ENCODE measurements around the gene ENOX1. TPM values are rescaled to one million over a fixed set of nuclear protein-coding genes. Genes with fewer than 3 reads are reported as not detected.

The ENOX1 gene
- total RNA-seq, 4 donors from 2014 or later = 0.27 to 0.83 (median 0.53) TPM; not detected in 1

DNA sequence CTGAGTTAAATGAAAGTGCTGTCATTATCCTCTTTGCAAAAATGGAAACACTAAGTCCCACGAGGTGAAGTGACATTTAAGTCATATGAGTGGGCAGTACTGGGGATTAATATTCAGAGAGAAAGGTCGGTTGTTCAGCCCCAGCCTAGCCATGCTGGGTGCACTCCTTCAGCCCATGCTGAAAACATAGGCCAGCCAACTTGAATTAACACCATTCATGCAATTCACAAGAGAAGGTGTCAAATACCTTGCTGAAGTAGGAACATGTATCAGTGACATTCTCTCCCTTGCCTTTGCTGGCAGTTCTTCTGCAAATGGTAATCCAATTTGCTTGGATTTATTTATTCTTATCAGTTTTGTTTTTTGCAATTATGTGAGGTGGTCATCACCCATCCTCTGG, 507.1 kb downstream of the ENOX1 start:
- Histone ChIP-seq H3K9me3 (no peaks in the 10 kb centered on the region), H3K27ac (no peak overlapping the region), H3K36me3 (no peaks in the 10 kb centered on the region), H3K4me1 (no peaks in the 10 kb centered on the region), H3K4me3 (no peak overlapping the region), H3K27me3 (no peaks in the 10 kb centered on the region)
- no peak for DNase-seq
- TF ChIP-seq, protein P1, sequence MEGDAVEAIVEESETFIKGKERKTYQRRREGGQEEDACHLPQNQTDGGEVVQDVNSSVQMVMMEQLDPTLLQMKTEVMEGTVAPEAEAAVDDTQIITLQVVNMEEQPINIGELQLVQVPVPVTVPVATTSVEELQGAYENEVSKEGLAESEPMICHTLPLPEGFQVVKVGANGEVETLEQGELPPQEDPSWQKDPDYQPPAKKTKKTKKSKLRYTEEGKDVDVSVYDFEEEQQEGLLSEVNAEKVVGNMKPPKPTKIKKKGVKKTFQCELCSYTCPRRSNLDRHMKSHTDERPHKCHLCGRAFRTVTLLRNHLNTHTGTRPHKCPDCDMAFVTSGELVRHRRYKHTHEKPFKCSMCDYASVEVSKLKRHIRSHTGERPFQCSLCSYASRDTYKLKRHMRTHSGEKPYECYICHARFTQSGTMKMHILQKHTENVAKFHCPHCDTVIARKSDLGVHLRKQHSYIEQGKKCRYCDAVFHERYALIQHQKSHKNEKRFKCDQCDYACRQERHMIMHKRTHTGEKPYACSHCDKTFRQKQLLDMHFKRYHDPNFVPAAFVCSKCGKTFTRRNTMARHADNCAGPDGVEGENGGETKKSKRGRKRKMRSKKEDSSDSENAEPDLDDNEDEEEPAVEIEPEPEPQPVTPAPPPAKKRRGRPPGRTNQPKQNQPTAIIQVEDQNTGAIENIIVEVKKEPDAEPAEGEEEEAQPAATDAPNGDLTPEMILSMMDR (IDR thresholded peaks at IDR 0.05) = no peak
- TF ChIP-seq POLR2A (IDR thresholded peaks at IDR 0.05) = no peak

DNA sequence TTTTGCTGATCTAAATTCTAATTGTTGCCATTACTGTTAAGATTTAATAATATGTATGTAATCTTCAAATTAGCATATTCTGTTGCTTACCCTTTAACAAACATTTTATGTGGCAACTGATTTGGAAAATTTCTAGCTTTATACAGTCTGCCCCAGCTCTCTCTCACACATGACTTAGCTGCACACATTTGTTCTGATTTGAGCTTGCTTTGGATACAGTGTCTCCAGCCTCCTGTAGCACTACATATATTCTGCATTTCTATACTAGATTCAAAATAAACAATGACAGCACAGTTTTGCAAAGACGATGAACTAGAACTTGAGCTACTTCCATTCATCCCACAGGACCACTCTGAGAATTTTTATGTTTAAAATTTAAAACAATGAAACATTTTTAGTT, 508.6 kb downstream of the ENOX1 start:
- no peaks in the 10 kb centered on the region for H3K4me1 ChIP-seq
- H3K4me3 ChIP-seq = no peak overlapping the region
- H3K27me3 ChIP-seq = no peaks in the 10 kb centered on the region
- no peak overlapping the region for H3K27ac ChIP-seq
- DNase-seq = no peak
- H3K36me3 ChIP-seq = no peaks in the 10 kb centered on the region
- TF ChIP-seq POLR2A (IDR thresholded peaks at IDR 0.05) = no peak
- H3K9me3 ChIP-seq = no peaks in the 10 kb centered on the region

DNA sequence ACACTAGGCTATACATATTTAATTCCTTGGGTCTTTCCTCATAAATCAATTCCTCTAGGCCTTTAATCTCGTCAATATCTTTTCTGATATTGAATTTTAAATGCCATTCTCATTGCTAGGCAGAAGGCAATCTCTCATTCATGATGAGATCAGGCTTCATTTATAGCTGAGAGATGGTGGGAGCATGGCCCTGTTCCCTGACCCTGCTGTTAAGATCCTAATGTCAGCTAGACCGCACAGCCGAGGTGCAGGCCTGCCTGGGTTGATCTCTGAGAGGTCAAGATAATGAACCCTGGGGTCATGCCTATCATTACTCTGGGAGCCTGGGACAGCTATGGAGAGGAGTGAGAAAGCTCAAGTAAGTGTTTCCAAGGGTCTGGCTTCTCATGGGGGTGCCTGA, 509.6 kb downstream of the ENOX1 start:
- no peak overlapping the region for H3K4me3 ChIP-seq

DNA sequence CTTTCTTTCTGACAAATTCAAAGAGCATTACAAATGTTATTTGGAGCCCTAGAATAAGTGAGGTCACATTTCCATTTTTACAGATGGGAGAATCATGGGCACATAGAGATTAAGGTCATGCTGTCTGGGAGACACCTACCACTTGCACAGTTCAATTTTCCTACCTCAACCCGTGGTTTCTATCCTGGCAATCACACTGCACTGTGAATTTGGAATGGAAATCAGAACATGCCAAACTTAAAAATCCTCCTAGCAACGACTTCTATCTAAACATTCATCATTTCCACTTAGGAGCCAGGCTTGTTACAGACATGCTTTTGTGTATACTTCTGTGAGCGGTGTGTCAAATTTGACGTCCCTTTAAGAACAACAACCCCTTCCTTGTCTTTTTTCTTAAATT, 511.9 kb downstream of the ENOX1 start:
- Histone ChIP-seq H3K36me3 (no peaks in the 10 kb centered on the region), H3K4me1 (no peaks in the 10 kb centered on the region), H3K27ac (no peak overlapping the region), H3K4me3 (no peak overlapping the region), H3K27me3 (no peaks in the 10 kb centered on the region), H3K9me3 (no peaks in the 10 kb centered on the region)
- DNase-seq = no peak
- TF ChIP-seq, protein P1 (IDR thresholded peaks at IDR 0.05) = no peak
- no peak for TF ChIP-seq POLR2A (IDR thresholded peaks at IDR 0.05)

More for the DNA sequence above, 509.6 kb downstream of the ENOX1 start:
- no peak overlapping the region for H3K27ac ChIP-seq
- H3K36me3 ChIP-seq = no peaks in the 10 kb centered on the region
- no peak for TF ChIP-seq POLR2A (IDR thresholded peaks at IDR 0.05)
- TF ChIP-seq, protein P1 (IDR thresholded peaks at IDR 0.05) = no peak
- H3K9me3 ChIP-seq = no peaks in the 10 kb centered on the region
- no peaks in the 10 kb centered on the region for H3K27me3 ChIP-seq
- no peak for DNase-seq
- H3K4me1 ChIP-seq = no peaks in the 10 kb centered on the region

DNA sequence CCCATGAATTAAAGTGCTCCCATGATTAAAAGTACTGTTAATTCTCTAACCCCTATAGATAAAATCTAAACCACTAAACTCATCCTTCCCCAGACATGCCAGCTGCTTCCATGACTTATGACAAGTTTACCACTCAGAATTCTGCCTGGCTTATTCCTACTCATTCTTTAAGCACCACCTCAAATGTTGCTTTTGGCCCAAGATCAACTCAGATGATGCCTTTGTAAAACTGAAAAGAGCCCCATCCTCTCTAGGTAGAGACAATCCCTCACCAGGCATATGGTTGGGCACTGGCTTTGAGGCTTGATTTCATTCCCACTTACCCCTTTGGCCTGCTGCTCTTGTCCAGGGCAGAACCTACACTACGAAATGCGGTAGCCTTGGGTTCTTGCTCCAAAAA, 513.4 kb downstream of the ENOX1 start:
- Histone ChIP-seq H3K4me3 (no peak overlapping the region), H3K4me1 (peaks cover 0 to 4% (median 0%) of the 10 kb centered on the region in 4 donors), H3K27ac (no peak overlapping the region), H3K9me3 (no peaks in the 10 kb centered on the region), H3K27me3 (no peaks in the 10 kb centered on the region), H3K36me3 (no peaks in the 10 kb centered on the region)
- no peak for TF ChIP-seq POLR2A (IDR thresholded peaks at IDR 0.05)
- TF ChIP-seq, protein P1 (IDR thresholded peaks at IDR 0.05) = no peak
- DNase-seq = no peak

DNA sequence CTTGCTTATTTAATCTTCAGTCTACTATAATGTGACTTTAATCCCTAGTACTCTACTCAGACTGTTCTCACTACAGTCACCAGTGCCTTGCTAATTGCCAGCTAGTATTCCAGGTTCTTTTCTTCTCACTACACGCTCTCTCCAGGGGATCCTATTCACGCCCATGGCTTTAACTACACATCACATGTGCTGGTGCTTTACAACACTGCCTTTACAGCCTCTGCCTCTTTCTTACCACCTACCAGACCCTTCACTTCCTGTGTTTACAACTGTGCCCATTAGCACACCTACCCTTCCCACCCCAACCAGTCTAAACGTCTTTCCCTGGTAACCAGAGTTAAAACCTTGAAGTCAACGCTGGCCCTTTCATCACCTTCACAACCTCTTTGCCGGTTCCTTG, 513.9 kb downstream of the ENOX1 start:
- no peak for DNase-seq
- H3K27ac ChIP-seq = no peak overlapping the region

More for the DNA sequence above, 513.9 kb downstream of the ENOX1 start:
- no peak for TF ChIP-seq POLR2A (IDR thresholded peaks at IDR 0.05)
- TF ChIP-seq, protein P1 (IDR thresholded peaks at IDR 0.05) = no peak
- H3K9me3 ChIP-seq = no peaks in the 10 kb centered on the region
- peaks cover 0 to 4% (median 0%) of the 10 kb centered on the region in 4 donors for H3K4me1 ChIP-seq
- H3K4me3 ChIP-seq = no peak overlapping the region
- H3K27me3 ChIP-seq = no peaks in the 10 kb centered on the region
- no peaks in the 10 kb centered on the region for H3K36me3 ChIP-seq
